Measurements from ENCODE around the gene PRICKLE3. TPM values are rescaled to one million over a fixed set of nuclear protein-coding genes. Genes with fewer than 3 reads are reported as not detected.

The PRICKLE3 gene
- total RNA-seq, 4 donors from 2014 or later, result 8.1 to 22.4 (median 9.6) TPM

GRCh38 chrX:49177873-49178480, 8.2 kb downstream of the PRICKLE3 start:
- no CpG with 5 or more reads among the region's 23 CpGs for WGBS, 2 donors
- H3K27ac ChIP-seq, result no peak overlapping the region

DNA sequence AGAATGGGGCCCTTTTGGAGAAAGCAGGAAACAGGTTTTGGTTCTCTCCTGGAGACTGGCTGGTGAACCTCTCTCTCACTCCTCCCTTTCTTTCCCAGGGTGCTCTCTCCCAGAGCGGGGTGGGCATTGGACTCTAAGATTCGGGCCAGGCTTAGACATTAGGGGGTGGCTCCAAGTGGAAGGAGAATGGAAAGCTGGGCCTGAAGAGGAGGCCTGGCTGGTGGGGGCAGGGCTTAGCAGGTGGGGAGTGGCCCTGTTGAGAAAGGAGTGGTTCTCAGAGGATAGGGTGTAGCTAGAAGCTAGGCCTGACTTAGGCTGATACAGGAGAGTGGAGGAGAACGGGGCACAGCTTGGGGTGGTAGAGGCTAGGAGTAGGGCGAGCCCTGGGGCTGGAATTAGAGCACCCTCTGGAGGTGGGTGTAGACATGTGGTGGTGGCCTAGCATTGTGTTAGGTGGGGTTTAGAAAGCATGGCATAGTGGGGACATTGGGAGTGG, 8.8 kb downstream of the PRICKLE3 start:
- Histone ChIP-seq H3K36me3 (no peaks in the 10 kb centered on the region), H3K9me3 (no peaks in the 10 kb centered on the region), H3K27me3 (no peaks in the 10 kb centered on the region), H3K4me1 (peaks cover 0 to 3% of the 10 kb centered on the region in 2 donors), H3K4me3 (replicated peaks in 1 of 3) (no peak overlapping the region), H3K27ac (no peak overlapping the region)
- TF ChIP-seq, protein P1, sequence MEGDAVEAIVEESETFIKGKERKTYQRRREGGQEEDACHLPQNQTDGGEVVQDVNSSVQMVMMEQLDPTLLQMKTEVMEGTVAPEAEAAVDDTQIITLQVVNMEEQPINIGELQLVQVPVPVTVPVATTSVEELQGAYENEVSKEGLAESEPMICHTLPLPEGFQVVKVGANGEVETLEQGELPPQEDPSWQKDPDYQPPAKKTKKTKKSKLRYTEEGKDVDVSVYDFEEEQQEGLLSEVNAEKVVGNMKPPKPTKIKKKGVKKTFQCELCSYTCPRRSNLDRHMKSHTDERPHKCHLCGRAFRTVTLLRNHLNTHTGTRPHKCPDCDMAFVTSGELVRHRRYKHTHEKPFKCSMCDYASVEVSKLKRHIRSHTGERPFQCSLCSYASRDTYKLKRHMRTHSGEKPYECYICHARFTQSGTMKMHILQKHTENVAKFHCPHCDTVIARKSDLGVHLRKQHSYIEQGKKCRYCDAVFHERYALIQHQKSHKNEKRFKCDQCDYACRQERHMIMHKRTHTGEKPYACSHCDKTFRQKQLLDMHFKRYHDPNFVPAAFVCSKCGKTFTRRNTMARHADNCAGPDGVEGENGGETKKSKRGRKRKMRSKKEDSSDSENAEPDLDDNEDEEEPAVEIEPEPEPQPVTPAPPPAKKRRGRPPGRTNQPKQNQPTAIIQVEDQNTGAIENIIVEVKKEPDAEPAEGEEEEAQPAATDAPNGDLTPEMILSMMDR (IDR thresholded peaks at IDR 0.05), result no peak
- no peak for TF ChIP-seq POLR2A (IDR thresholded peaks at IDR 0.05)
- no peak for DNase-seq
- intact Hi-C loops (cut with DNase I), result no loop called here
- WGBS, 2 donors, result 92 to 96% methylated on average over 3 to 4 of the region's 4 CpGs

More at GRCh38 chrX:49177873-49178480, 8.2 kb downstream of the PRICKLE3 start:
- H3K27me3 ChIP-seq, result no peaks in the 10 kb centered on the region
- peaks cover 0 to under 1% of the 10 kb centered on the region in 2 donors for H3K36me3 ChIP-seq
- intact Hi-C loops (cut with DNase I), result no loop called here
- no peak for DNase-seq
- H3K4me3 ChIP-seq (replicated peaks in 1 of 3), result no peak overlapping the region
- TF ChIP-seq, protein P1 (IDR thresholded peaks at IDR 0.05), result no peak
- TF ChIP-seq POLR2A (IDR thresholded peaks at IDR 0.05), result no peak
- H3K9me3 ChIP-seq, result no peaks in the 10 kb centered on the region
- H3K4me1 ChIP-seq, result peaks cover 0 to under 1% of the 10 kb centered on the region in 2 donors

GRCh38 chrX:49176421-49177326, 9.5 kb downstream of the PRICKLE3 start:
- H3K27me3 ChIP-seq, result no peaks in the 10 kb centered on the region
- H3K4me3 ChIP-seq (replicated peaks in 1 of 3), result no peak overlapping the region
- intact Hi-C loops (cut with DNase I), result no loop called here
- WGBS, 2 donors, result 73 to 80% methylated on average over 10 to 14 of the region's 27 CpGs
- TF ChIP-seq POLR2A (IDR thresholded peaks at IDR 0.05), result no peak
- TF ChIP-seq, protein P1 (IDR thresholded peaks at IDR 0.05), result no peak
- no peak overlapping the region for H3K27ac ChIP-seq
- no peaks in the 10 kb centered on the region for H3K36me3 ChIP-seq
- peaks cover 0 to 3% of the 10 kb centered on the region in 2 donors for H3K4me1 ChIP-seq
- no peak for DNase-seq
- H3K9me3 ChIP-seq, result no peaks in the 10 kb centered on the region

DNA sequence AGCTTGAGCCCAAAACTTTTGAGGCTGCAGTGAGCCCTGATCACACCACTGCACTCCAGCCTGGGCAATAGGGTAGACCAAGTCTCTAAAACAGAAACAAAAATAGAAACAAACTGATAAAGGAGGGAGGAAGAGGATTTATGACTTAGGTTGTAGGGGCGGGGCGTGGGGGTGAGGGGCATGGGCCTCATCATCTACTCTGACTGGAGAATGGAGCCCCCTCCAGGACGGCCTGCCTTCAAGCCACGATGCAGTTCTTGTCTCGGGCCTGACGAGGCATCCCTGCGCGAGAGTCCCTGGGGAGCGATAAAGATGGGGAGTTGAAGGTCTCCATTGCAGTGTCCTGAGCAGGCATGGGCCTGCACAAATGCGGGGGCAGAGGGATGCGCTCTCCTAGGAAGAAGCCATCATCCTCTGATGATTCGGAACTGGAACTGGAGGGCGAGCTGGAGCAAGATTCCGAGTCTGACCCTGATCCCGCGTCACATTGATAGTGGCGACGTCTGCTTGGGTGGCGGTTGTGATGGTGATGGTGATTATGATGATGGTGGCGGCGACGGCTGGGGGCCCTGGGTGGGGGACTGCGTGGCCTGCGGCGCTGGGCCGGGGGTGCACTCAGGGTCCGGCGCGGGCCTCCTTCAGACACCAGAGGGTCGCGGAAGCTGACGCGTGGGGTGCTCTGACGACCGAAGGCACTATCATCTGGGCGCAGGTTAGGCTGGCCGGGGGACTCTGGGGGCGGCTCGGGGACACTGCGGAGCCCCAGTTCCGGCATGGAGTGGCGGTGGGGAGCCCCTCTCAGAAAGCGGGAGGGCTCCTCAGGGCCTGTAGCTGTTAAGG, 10.5 kb downstream of the PRICKLE3 start:
- 92% methylated on average over 10 to 28 of the region's 43 CpGs for WGBS, 2 donors
- no peak for DNase-seq
- Histone ChIP-seq H3K4me1 (peaks cover 0 to 3% of the 10 kb centered on the region in 2 donors), H3K36me3 (no peaks in the 10 kb centered on the region), H3K27ac (no peak overlapping the region), H3K4me3 (replicated peaks in 1 of 3) (no peak overlapping the region), H3K9me3 (no peaks in the 10 kb centered on the region), H3K27me3 (no peaks in the 10 kb centered on the region)
- TF ChIP-seq POLR2A (IDR thresholded peaks at IDR 0.05), result no peak
- TF ChIP-seq, protein P1 (IDR thresholded peaks at IDR 0.05), result no peak
- intact Hi-C loops (cut with DNase I), result no loop called here

Measured in thyroid gland (tissue), 4 donors.